GM18498 (cell line): ENCODE measurements around the gene TMEM132D.
"Not testable (repeated sequence)": the region's sequence is repeated elsewhere in the genome, so short reads cannot be mapped to it uniquely, and the experiment has no call there.

Experiments
- ATAC-seq: cut with Tn5 transposase; IDR thresholded peaks from one replicate; pipeline ENCODE4 v1.9.1; 2021; ENCODE audit warnings: mild to moderate bottlenecking, moderate library complexity; ENCODE audit not compliant: unreplicated experiment

TMEM132D gene

GRCh38 chr12:129203456-129203855, 700.4 kb downstream of the TMEM132D start:
- no peak for ATAC-seq

- ATAC-seq = no peak
Measured at GRCh38 chr12:129202109-129202814, 701.6 kb downstream of the TMEM132D start.

- no peak for ATAC-seq
Measured at GRCh38 chr12:129201029-129201428, 702.8 kb downstream of the TMEM132D start.

- ATAC-seq = no peak
Measured at GRCh38 chr12:129200576-129200975, 703.2 kb downstream of the TMEM132D start.

- ATAC-seq = no peak
Measured at GRCh38 chr12:129196927-129197326, 706.9 kb downstream of the TMEM132D start.

- no peak for ATAC-seq
Measured at GRCh38 chr12:129195081-129195480, 708.7 kb downstream of the TMEM132D start.

GRCh38 chr12:129193263-129193871, 710.5 kb downstream of the TMEM132D start:
- ATAC-seq = no peak

- no peak for ATAC-seq
Measured at GRCh38 chr12:129190827-129191226, 713.0 kb downstream of the TMEM132D start.

- not testable (repeated sequence) for ATAC-seq
Measured at GRCh38 chr12:129189879-129190278, 713.9 kb downstream of the TMEM132D start.

- no peak for ATAC-seq
Measured at GRCh38 chr12:129186952-129187351, 716.9 kb downstream of the TMEM132D start.

- no peak for ATAC-seq
Measured at GRCh38 chr12:129185855-129186254, 718.0 kb downstream of the TMEM132D start.

GRCh38 chr12:129184127-129184928, 719.5 kb downstream of the TMEM132D start:
- ATAC-seq = no peak

GRCh38 chr12:129179941-129180553, 723.8 kb downstream of the TMEM132D start:
- ATAC-seq = no peak

- no peak for ATAC-seq
Measured at GRCh38 chr12:129169928-129170327, 733.9 kb downstream of the TMEM132D start.

GRCh38 chr12:129163861-129164260, 740.0 kb downstream of the TMEM132D start:
- no peak for ATAC-seq

- no peak for ATAC-seq
Measured at GRCh38 chr12:129163461-129163860, 740.4 kb downstream of the TMEM132D start.

- no peak for ATAC-seq
Measured at GRCh38 chr12:129162805-129163204, 741.0 kb downstream of the TMEM132D start.

- no peak for ATAC-seq
Measured at GRCh38 chr12:129161511-129161910, 742.3 kb downstream of the TMEM132D start.

GRCh38 chr12:129160282-129160681, 743.5 kb downstream of the TMEM132D start:
- ATAC-seq = no peak

- no peak for ATAC-seq
Measured at GRCh38 chr12:129152351-129153104, 751.3 kb downstream of the TMEM132D start.

- ATAC-seq = no peak
Measured at GRCh38 chr12:129150721-129151120, 753.1 kb downstream of the TMEM132D start.
